Astrocyte of the spinal cord (primary cell): ENCODE results near the gene UBE3B.

Source experiments
- DNase-seq: peaks from one replicate; pipeline ENCODE4 v3.0.0; 2011; ENCODE audit warnings: low read depth, low spot score
- H3K4me3 ChIP-seq: 2 replicates; pipeline ENCODE4 v1.5.1; 2011; ENCODE audit warnings: low read depth, mild to moderate bottlenecking, low read length, moderate library complexity
- in situ Hi-C: cut with HindIII; loops from 2 replicates; pipeline ENCODE4 v1.10.0; 2017; ENCODE audit warnings: low sequenced_read_pairs
- TF ChIP-seq, protein P1 (sequence below): IDR thresholded peaks from 2 replicates; pipeline ENCODE4 v1.5.1; 2012; ENCODE audit warnings: low read depth, mild to moderate bottlenecking, low read length, inconsistent platforms

Gene UBE3B

DNA sequence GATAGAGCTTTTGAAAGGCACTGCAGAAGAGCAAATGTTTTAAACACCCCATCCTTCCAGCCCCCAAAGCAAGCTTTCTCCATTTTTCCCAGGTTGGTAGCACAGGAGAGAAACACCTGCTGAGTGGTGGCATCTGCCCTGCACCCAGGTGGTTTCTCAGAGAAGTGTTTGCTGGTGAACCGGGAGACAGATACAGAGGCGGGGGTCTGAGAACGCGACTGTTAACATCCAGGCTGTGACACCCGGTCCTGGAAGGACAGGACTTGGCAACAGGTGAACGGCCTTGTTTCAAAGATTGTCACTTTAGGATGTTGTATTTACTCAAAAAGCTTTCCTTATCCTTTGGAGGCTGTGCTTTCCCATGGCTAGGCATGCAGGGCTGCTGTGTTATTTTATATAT lies 77.3 kb downstream of the UBE3B start:
- TF ChIP-seq, protein P1, sequence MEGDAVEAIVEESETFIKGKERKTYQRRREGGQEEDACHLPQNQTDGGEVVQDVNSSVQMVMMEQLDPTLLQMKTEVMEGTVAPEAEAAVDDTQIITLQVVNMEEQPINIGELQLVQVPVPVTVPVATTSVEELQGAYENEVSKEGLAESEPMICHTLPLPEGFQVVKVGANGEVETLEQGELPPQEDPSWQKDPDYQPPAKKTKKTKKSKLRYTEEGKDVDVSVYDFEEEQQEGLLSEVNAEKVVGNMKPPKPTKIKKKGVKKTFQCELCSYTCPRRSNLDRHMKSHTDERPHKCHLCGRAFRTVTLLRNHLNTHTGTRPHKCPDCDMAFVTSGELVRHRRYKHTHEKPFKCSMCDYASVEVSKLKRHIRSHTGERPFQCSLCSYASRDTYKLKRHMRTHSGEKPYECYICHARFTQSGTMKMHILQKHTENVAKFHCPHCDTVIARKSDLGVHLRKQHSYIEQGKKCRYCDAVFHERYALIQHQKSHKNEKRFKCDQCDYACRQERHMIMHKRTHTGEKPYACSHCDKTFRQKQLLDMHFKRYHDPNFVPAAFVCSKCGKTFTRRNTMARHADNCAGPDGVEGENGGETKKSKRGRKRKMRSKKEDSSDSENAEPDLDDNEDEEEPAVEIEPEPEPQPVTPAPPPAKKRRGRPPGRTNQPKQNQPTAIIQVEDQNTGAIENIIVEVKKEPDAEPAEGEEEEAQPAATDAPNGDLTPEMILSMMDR = no peak
- no peak for DNase-seq
- in situ Hi-C loops = no loop called here
- no peak overlapping the region for H3K4me3 ChIP-seq

DNA sequence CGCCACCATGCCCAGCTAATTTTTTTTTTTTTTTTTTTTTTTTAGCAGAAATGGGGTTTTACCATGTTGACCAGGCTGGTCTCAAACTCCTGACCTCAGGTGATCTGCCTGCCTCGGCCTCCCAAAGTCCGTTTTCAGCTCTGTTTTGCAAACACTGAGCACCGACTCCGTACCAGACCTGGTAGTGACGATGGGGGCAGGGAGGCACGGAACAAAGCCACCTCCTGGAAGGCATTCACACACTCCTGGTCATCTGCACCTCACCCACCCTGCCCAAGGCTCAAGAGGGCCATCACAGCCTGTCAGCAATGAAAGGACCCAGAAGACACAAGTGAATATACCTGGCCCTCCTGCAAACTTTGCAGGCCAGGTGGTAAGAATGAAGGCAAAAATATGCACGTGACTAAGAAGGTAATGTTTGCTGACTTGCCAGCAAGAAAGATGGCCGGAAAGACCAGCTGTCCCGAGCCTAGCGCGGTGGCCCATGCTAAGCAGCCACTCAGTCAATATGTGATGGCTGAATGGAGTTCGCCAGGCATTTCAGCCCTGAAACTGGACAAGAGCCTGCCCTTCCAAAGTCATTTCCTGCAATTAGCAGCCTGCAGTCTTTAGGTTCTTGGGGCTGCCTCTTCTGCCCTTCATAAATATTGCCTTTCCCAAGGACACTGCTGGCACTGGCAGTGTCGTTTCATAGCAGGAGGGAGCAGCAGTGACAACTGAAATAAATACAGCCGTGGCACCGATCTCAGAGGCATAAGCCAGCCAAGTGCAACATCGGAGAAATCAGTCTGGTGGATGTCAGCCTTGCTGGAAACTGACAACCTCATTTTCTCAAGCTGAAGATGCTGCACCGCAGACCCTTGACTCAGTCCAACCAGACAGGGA lies 78.2 kb downstream of the UBE3B start:
- TF ChIP-seq, protein P1 = no peak
- no peak for DNase-seq
- H3K4me3 ChIP-seq = no peak overlapping the region
- in situ Hi-C loops = no loop called here

DNA sequence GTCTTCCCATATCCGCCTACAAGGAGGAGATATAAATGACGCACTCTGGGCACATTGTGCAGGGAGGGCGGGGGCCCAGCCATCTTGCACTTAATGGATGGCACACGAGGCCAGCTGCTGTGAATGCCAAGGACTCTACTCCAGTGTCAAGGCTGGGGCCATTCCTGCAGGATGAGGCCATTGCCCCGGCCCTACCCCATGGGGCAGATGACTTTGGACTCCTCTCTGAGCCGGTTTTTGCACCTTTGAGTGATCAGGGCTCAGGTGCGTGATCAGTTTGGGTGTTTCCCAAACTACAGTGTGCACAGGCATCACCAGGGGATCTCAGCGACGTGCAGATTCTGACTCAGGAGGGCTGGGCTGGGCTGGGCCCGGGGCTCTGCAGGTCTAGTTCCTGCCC lies 79.8 kb downstream of the UBE3B start:
- in situ Hi-C loops = no loop called here
- no peak overlapping the region for H3K4me3 ChIP-seq
- TF ChIP-seq, protein P1 = no peak
- no peak for DNase-seq

DNA sequence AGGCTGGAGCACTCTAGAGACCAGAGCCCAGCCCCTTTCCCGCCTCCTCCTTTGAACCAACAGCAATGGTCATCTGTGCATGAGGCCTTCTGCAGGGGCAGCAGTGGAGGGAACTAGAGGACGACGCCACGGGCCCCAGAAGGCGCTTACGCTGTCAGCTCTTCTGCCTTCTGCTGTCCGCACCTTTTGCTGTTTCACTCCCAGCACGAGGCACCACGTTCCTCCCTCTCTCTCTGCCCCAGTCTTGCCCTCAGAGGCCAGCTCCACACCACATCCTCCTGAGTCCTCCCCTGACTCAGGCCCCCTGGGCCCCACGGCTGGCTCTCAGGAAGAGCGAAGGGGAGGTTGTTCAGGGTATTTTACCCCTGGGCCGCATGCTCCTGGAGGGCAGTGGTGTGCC lies 80.4 kb downstream of the UBE3B start:
- TF ChIP-seq, protein P1 = no peak
- DNase-seq = no peak
- H3K4me3 ChIP-seq = no peak overlapping the region
- in situ Hi-C loops = no loop called here

DNA sequence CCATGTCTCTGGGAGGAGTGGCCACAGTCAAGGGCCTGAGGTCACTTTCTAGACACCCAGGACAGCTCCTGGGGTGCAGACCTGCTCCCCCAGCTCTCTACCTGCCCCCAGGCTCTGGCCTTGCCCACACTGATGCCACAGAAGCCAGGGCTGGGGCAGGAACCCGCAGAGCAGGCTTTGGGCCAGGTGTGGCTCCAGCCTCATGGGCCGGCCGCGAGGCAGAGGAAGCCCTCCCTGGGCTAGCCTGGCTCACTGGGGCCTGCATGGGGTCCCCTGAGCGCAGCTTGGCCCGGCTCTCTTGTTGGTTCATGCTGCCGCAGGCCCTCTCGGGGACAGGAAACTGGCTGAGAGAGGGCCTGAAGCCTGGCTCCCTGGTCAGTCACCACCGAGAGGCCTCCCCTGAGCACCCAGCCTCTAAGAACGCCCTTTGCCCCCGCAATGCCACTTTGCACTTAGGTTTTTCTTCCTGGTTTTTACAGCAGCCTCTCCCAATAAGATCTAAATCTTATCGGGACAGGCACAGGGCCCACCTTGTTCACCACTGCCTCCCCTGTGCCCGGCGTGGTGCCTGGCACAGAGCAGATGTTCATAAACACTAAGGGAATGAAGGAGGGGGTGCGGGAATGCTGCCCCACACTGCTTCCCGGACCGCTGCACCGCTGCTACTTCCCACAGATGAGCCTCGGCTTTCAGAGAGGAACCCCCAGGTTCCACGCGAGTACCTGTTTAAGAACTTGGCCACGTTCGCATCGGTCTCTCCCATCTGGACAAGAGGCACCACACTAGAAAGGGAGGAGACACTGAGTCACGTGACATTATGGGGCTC lies 81.2 kb downstream of the UBE3B start:
- no peak overlapping the region for H3K4me3 ChIP-seq
- DNase-seq = no peak
- TF ChIP-seq, protein P1 = no peak
- in situ Hi-C loops = no loop called here

DNA sequence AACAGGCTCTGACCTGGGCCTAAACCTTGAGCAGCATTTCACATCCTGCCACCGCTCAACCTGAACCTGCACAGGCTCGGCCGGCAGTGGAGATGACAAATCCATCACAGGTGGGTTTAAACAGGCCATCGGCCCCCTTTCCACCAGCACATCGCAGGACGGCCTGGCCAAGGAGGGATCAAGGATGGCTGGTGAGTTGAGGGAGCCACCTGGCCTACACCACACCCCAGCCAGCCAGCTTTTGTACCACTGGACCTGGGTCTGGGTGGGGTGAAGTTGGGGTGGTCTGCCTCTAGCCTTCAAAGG lies 81.7 kb downstream of the UBE3B start:
- no peak overlapping the region for H3K4me3 ChIP-seq
- no peak for DNase-seq
- in situ Hi-C loops = no loop called here
- TF ChIP-seq, protein P1 = no peak
